RWPE1 (cell line): ENCODE measurements around the gene NCKAP5.

ENCODE experiments used
- CTCF ChIA-PET: fragments of 350-600 bp; sonication (Branson Sonifier 250); formaldehyde crosslinking; extraction: SDS; loops from one replicate; lab custom pipeline; 2021; lab: Yijun Ruan, JAX
- POLR2A ChIA-PET: fragments of 400-600 bp; formaldehyde crosslinking; extraction: SDS; loops from one replicate; lab custom pipeline; 2020; ENCODE audit warnings: antibody characterized with exemption; ENCODE audit not compliant: low non-redundant PET; lab: Yijun Ruan, JAX
- DNase-seq: peaks from one replicate; pipeline ENCODE4 v3.0.0; 2012; ENCODE audit warnings: low spot score
- H3K27ac ChIP-seq: fragments of 450-650 bp; 2 replicates; pipeline ENCODE4 v1.5.1; 2017
- TF ChIP-seq, protein P1 (sequence below): fragments of 450-650 bp; conservative IDR thresholded peaks from 2 replicates; pipeline ENCODE4 v1.5.1; 2017; ENCODE audit warnings: low read depth, mild to moderate bottlenecking

Gene NCKAP5

DNA sequence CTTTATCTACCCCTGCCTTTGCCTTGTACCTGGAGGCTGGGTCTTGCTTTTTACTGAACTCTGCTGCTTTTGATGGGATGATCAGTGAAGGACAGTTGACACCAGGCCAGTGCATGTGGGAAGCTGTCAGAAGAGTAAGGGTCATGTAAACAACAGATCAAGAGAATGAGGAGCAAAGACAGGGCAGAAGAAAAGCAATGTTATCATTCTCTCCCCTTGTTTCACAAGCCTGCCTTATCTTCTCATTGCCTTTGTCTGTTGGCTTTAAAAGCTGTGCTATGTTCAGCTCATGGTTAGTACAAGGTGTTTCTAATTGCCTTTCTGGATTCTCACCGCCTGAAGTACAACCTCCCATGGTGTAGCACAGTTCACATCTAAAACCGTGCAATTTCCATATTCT, 925.8 kb downstream of the NCKAP5 start:
- TF ChIP-seq, protein P1, sequence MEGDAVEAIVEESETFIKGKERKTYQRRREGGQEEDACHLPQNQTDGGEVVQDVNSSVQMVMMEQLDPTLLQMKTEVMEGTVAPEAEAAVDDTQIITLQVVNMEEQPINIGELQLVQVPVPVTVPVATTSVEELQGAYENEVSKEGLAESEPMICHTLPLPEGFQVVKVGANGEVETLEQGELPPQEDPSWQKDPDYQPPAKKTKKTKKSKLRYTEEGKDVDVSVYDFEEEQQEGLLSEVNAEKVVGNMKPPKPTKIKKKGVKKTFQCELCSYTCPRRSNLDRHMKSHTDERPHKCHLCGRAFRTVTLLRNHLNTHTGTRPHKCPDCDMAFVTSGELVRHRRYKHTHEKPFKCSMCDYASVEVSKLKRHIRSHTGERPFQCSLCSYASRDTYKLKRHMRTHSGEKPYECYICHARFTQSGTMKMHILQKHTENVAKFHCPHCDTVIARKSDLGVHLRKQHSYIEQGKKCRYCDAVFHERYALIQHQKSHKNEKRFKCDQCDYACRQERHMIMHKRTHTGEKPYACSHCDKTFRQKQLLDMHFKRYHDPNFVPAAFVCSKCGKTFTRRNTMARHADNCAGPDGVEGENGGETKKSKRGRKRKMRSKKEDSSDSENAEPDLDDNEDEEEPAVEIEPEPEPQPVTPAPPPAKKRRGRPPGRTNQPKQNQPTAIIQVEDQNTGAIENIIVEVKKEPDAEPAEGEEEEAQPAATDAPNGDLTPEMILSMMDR, result no peak
- ChIA-PET POLR2A (no interaction called here), CTCF (no interaction called here)
- DNase-seq, result no peak
- no peak overlapping the region for H3K27ac ChIP-seq

DNA sequence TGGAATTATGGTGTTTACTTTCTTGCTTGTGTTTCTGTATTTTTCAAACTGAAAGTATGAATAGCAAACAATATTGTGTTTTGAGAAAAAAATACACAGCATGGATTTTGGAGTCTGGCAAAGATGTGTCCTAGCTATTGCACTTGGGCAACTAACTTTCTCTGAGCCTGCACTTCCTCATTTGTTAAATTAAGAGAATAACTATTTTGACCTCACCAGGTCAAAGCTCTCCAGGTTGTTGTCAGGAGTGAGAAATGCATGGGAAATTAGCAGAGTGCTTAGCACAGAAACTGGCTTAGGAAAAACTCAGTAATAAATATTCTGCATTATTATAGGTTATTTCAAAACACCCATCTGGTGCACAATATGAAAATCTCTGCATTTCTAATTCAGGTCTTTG, 926.4 kb downstream of the NCKAP5 start:
- ChIA-PET POLR2A (no interaction called here), CTCF (no interaction called here)
- DNase-seq, result no peak
- TF ChIP-seq, protein P1, result no peak
- H3K27ac ChIP-seq, result no peak overlapping the region

DNA sequence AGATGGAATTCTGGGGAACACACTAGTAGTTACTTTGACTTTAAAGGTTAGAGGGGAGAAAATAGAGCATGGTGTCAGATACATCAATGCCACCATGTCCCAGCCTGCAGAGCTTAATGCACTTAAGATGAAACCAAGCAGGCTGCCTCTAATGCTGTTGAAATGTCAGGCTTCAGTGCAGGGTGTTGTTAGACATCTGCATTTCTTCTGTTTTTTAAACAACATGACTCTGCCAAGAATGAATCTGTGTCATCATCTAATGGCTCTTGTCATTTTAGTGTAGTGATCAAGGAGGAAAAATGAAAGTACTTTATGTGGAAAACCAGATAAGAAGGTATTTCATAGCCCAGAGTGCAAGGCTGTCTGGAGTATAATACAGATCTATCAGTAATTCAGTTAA, 928.1 kb downstream of the NCKAP5 start:
- H3K27ac ChIP-seq, result no peak overlapping the region
- CTCF ChIA-PET, result no interaction called here
- no peak for DNase-seq
- POLR2A ChIA-PET, result no interaction called here
- TF ChIP-seq, protein P1, result no peak

DNA sequence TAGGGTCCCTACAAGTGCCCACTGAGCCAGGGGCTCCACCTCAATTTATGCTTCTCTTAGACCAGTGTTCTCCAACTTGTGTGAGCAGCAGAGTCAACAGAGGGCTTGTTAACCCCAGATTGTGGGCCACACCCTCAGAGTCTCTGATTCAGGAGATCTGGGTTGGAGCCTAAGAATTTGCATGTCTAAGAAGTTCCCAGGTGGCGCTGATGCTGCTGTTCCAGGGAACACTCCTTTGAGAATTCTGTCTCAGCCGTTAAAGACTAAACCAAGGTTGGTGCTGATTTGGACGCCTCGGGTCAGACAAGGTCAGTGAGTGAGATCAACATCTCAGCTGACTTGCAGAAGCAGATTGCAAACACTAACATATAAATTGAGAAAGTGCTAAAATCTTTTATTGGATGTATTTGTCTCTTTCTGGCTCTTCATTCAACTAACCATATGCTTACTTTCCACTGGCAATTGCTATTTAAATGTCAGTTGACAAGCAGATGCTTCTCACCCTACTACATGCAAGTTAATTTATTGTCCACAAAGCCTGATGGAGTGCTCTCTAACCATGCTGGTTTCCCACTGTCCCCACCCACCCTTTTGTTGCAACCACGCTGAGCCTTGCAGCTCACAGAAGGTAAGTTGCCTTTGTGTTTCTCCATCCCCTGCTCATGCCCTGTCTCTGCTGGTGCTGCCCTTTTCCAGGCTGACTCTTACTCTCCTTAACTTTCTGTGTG, 929.8 kb downstream of the NCKAP5 start:
- ChIA-PET POLR2A (no interaction called here), CTCF (interaction anchor here (0.6 kb wide), 2 partner anchors 21 to 586 kb away, joined by 3 read pairs; no protein-coding TSS in a partner anchor)
- DNase-seq, result no peak
- H3K27ac ChIP-seq, result no peak overlapping the region
- TF ChIP-seq, protein P1, result no peak

DNA sequence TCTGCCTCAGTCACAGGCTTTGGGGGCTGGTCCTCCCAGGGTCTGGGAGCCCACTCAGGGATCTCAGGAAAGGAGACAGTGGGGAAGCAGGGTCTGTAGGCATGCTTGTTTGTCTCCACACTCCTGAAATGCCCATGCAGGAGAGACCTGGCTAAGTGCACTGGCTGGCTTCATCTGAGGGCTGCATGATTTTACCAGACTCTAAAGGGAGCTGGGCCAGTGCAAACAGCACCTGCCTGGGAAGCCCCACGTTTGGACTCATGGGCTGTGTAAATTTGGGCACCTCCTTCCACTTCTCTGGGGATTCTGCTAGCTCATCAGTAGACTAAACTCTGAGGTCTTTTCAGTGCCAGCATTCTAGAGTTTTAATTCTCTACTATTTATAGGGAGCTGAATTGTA, 931.9 kb downstream of the NCKAP5 start:
- no peak for DNase-seq
- TF ChIP-seq, protein P1, result no peak
- ChIA-PET CTCF (interaction anchor here (0.7 kb wide), 1 partner anchor 16 kb away, joined by 5 read pairs; no protein-coding TSS in a partner anchor), POLR2A (no interaction called here)
- H3K27ac ChIP-seq, result no peak overlapping the region

DNA sequence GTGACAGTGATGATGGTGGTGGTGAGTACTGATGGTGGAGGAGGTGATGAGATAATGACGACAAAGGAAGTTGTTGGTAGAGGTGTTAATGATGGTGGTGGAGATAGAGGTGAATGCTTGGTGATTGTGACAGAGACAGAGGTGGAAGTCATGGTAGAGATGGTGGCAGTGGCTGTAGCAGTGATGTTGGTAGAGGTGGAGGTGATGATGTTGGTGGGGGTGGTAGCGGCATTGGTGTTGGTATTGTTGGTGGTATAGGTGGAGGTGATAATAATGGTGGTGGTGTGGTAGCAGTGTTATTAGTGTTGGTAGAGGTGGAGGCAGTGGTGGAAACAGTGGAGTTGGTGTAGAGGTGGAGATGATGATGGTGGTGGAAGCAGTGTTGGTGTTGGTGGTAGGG, 934.6 kb downstream of the NCKAP5 start:
- TF ChIP-seq, protein P1, result no peak
- H3K27ac ChIP-seq, result no peak overlapping the region
- ChIA-PET CTCF (no interaction called here), POLR2A (no interaction called here)
- no peak for DNase-seq
